HG03571 (cell line): ENCODE results near the gene PRF1.
A peak's percentile ranks its signal among the peaks of the same experiment; 100 is the strongest.

Experiments
- ATAC-seq: cut with Tn5 transposase; IDR thresholded peaks from one replicate; pipeline ENCODE4 v1.9.1; 2021; ENCODE audit not compliant: unreplicated experiment

The PRF1 gene

DNA sequence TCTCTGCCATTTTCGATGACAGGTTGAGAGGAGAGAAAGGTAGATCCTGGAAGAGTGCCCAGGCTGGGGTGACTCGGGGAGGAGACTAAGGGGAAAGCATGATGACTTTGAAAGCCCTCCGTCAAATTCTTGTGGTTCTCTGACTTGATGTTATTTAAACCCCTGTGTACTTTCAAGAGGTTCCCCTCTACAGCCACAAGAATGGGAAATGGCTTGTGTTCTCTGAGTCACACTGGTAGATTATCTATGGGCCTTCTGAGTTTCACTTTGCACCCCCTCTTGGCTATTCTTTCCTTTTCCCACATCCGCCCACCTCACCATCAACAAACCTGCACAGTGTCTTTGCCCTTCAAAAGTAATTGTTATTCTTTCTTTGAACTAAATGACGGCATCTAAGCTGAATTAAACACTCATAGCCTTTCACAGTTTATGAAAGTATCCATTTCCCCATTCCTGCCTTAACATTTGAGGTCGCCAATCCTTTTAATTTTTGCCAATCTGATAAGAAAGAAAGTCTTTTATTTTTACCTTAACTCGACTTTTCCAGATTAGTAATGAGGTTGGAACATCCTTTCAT is 24.1 kb downstream of the PRF1 start:
- ATAC-seq: peak; percentile 62

DNA sequence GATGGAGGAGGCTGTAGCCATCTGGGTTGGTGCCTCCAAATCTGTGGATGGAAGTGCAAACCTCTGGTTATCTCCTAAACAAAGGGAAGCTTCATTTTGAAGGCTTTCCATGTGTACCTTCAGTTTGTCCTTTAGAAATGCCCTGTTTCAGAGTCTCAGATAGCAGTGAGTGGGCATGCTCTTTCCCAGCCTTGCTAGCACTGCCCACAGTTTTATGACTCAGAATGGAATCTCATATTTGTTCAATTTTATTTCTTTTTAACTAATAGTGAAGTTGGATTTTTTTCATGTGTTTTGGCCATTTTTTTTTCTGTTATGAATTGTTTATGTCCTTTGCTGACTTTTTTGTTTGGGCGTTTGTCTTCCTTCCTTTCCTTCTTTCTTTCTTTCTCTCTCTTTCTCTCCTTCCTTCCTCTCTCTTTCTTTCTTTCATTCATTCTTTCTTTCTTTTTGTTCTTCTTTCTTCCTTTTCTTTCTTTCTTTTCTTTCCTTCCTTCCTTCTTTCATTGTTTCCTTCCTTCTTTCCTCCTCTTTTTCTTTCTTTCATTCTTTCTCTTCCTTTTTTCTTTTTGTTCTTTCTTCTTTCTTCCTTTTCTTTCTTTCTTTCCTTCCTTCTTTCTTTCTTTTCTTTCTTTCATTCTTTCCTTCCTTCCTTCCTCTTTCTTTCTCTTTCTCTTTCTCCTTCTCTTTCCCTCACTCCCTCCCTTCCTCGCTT is 25.6 kb downstream of the PRF1 start:
- ATAC-seq: peak; percentile 9

DNA sequence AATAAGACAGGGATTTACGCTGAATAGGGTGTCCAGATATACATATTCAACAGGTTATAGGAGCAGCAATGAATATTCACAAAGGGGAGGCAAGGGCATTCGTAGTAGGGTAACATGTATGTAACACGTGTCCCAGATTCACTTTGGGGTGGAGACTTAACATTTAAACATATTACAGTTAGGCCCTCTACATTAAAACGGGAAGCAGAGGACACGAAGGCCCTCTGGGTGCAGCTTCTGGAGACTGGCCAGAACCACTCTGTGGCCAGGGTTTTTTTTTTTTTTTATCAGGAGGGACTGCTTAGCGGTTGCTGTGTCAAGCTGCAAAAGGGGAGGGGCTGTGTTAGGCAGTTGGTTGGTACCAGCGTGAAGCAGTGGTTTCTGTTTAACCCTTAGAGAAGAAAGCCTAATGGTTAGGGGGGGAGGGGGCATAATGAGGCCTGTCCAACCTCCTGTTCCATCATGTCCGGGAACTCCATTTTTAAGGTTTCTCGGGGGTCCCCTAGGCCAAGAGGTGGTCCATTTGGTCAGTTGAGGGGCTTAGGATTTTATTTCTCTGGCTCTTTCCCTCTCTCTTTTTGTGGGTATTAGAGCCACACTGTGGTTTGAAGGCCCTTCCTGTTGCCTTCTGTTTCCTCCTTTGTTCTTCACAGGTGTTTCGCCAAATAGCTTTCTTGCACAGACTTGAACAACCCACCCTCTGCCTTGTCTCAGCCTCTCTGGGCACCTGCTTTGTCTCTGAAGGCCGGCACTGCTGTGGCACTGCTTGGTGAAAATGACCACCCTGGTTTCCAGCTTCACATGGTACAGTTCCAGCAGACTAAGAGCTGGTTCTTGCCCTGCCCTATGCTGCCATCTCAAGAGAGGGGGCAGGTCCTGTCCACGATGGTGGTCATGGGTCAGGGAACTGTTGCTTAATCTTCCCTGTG is 26.4 kb downstream of the PRF1 start:
- ATAC-seq: peak; percentile 44

DNA sequence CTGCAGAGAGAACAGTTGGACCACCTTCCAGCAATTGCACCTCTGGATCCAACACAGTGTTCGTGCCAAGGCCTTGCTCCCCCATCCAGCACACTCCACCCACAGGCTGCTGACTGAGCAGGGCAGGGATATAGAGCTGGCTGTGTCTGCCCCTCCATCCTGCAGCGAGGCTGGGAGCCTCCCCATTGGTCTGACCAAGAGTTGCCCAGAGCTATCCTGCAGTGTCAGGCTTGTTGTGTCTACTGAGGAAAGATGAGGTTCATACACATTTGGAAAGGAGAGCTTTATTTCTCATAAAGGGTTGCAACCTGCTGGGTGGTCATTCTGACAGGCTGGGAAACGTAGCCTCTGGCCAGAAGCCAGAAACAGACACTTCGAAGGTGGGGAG is 27.1 kb downstream of the PRF1 start:
- ATAC-seq: no peak

DNA sequence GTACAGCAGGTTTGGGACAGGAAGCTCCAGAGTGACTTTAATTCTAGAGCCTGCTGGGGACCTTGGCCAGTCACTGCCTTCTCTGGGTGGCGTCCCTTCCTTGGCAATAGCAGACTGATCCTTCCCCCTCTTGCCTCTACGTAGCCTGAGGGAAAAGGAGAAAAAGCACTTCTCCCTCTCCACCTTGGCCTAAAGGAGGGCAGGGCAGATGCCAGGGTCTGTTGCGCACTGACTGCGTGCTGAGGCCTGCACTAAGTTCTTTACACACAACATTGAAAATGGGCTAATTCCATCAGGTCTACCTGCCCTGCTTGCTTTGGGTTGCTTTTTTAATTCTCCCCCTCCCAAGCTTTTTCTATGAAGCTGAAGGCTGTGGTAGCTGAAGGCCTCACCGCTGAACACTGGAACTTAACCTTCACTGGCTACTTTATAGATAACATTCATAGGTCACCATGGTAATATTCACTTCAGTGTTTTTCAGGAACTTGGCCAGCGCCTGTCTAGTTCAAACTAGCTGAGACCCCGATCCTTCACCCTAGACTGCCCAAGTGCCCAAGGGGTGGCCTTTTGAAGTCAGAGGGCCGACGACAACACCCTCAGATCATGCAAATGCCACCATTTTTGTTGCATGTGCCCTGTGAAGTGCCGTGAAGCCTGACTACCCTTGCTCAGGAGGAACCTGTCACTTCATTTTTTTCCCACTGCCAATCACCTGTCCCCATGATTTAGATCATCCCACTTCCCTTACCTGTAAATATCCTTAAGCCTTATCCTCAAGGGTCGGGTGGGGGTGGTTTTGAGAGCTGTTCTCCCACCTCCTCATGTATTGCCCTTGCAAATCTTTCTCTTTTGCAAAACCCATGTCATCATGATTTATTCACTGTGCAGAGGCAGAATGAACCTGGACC is 28.7 kb downstream of the PRF1 start:
- ATAC-seq: no peak

DNA sequence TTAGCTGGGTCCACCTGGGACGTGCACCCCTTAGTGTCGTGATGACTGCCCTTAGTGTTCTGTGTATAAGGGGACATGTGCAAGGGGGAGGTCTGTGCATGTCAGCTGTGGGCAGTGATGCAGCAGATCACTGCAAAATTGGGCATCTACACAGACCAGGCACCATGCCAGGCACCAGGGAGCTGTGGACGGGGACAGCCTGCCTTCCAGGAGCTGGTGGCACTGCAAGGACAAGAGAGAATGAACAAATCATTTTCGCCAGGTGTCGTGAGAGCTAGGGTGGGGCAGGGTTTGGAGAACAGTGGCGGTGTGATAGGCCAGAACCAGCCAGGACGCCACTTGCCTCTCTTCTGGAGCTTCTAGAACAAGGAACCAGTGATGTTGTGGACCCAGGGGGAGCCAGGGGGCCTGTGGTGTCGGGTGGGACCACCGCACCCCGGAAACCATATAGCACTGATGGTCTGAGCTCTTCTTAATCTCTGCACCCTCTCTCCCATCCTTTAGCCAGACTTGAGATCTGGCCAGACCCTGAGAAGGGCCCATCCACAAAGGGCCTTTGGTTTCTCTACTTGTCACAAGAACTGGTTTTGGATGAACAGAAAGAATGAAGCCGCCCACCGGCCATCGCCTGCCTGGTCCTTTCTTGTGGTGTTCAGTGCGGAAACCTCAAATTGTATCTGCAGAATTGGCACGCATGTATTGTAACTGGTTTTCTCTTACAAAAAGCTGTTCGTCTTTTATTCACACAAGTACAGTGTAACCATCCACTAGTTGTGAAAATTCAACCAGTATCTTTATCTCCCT is 30.7 kb downstream of the PRF1 start:
- no peak for ATAC-seq

DNA sequence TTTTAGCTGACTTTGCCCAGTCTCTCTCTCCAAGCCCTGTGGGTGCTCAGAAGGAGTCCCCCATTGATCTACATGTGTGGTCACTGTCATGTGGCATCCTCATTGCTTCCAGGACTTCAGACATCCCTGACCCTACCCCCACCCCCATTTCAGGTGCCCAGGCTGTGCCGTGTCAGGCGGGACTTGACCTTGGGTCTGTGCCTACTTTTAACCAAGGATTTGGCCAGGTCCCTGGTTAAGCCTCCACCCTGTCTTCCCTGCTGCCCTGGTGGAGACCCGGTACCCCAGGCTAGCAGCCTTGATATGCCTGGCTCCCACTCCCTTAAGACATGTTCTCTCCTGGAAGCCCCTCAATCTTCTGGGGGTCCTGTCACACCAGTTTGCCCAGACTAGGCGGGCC is 31.3 kb downstream of the PRF1 start:
- no peak for ATAC-seq

DNA sequence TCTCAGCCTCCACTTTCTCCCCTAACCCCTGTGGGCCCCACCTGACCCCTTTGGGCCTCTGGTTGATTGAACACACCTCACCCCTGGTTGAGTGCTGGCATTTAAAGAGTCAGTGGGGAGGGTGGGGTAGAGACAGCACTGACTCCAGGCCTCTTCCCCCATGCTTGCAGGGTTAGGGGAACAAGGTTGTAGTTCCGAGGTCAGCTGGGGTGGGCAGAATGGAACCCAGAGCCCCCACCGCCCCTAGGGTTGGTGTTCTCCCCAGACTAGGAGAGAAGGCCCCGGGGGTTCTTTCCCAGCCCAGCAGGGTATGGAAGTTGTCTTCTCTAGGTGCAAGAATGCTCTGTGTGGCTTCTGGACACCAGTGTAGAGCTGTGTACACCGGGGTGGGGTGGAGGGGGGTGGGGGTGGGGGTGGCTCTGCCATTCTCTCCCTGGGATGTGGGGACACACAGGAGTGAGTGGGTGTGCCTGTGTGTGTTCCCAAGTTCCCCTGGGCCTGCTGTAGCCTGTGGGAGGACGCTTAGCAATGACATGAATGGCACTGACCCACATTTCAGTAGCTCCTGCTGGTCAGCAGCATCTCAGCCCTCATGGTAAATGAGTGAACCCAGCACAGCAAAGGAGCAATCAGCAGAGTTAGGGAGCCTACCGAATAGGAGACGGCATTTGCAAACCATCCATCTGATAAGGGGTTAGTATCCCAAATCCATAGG is 33.6 kb downstream of the PRF1 start:
- no peak for ATAC-seq

DNA sequence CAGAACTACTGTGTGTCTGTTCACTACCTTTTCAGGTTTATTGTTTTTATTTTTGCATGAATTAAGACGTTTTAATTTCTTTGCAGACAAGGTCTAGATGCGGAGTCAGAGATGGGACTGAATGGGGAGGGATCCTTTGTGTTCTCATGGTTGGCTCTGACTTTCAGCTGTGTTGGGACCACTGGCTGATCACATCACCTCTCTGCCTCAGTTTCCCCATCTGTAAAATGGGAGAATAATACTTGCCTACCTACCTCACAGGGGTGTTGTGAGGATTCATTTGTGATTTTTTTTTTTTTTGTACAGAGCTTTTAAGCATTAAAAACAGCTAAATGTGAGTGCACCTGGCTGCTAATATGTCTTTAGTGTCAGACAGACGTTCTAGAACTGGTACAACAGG is 34.4 kb downstream of the PRF1 start:
- ATAC-seq: no peak

DNA sequence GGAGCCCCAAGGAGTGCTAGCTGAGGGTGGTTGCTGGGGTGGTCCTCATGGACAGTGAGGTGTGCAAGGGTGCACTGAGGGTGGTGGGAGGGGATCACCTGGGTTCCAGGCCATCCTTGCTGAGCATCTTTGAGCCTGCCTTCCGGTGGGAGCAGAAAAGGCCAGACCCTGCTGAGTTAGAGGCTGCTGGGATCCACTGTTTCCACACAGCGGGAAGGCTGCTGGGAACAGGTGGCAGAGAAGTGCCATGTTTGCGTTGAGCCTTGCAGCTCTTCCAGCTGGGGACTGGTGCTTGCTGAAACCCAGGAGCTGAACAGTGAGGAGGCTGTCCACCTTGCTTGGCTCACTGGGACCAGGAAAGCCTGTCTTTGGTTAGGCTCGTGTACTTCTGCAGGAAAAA is 34.9 kb downstream of the PRF1 start:
- ATAC-seq: no peak

DNA sequence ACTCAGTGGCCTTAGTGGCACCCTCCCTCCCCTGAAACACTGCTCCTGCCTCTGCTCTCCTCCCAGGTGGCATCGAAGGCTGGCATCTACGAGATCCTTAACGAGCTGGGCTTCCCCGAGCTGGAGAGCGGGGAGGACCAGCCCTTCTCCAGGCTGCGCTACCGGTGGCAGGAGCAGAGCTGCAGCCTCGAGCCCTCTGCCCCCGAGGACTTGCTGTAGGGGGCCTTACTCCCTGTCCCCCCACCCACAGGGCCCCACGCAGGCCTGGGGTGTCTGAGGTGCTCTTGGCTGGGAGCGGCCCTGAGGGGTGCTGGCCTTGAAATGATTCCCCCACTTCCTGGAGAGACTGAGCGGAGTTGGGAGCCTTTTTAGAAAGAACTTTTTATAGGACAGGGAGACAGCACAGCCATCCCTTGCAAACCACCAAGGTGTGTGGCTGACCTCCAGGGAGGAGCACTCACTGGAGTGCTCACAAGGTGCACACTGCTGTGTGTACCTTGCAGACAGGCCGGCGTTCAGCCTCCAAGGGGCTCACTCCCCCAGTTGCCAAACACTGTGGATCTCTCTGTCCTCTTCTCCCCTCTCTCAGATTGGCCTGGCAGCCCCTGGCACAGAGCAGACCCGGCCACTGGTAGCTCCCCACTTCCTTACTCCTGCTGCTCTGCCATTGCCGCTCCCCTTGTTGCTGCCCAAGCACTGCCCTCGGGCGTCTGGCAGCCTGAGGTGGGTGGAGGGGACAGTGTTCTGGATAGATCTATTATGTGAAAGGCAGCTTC is 35.8 kb downstream of the PRF1 start:
- ATAC-seq: no peak

DNA sequence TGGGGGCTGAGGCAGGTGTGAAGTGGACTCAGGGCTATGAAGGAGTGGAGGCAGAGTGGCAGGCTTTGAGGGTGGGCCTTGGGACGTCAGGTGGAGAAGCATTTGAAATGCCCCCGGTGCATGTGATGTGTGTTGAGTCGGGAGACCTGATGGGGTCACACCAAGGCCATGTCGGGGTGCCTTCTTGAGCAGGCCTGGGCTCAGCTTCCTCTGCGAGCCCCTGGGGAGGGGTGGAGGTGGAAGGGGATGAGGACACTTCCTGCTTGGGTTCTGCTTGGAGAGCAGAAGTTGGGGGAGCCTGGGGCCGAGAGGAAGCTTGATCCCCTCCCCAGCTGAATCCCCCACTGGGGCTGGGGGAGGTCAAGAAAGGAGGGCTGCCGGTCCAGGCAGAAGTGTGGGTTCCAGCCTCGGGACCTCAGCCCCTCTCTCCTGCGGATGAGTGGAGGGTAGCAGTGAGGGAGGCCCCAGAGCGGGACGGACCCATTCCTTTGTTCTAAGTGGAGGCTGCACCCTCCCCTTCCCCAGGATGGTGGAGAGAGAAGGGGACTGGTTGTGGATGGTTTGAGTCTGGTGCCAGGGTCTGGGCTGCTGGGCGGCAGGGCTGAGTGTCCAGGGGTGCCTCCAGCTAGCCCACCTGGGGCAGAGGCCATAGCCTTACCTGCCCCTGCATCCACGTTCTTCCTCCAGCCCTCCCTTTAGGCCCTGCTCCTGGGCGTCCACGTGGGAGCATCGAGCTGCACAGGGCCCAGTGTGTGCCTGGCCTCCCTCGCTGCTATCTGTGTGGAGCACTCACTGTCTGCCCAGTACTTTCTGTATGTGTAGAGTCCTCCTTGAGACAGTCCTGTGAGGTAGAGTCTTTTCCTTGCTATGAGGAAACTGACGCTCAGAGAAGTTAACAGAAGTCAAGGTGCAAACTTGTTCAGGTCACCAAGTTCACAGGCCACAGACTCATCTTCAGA is 36.7 kb downstream of the PRF1 start:
- no peak for ATAC-seq

DNA sequence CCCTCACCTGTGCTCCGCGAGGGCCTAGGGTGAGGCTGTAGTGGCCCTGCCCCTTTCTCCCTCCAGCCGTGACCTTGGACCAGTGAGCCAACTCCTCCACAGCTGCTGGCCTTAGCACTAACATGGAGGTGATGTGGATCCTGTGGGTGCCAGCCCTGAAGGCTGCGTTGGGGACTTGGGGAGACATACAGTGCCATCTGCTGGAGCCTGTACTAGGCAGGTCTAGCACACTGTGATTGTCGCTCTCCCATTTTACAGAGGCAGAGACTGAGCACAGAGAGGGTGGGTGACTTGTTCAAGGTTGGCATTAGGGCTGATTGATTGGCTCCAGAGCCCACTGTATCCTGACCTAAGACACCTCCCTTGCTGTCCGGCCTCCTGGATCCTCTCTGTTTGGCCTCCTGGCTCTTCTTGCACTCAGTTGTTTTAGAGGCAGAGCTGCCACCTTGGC is 37.6 kb downstream of the PRF1 start:
- ATAC-seq: no peak

DNA sequence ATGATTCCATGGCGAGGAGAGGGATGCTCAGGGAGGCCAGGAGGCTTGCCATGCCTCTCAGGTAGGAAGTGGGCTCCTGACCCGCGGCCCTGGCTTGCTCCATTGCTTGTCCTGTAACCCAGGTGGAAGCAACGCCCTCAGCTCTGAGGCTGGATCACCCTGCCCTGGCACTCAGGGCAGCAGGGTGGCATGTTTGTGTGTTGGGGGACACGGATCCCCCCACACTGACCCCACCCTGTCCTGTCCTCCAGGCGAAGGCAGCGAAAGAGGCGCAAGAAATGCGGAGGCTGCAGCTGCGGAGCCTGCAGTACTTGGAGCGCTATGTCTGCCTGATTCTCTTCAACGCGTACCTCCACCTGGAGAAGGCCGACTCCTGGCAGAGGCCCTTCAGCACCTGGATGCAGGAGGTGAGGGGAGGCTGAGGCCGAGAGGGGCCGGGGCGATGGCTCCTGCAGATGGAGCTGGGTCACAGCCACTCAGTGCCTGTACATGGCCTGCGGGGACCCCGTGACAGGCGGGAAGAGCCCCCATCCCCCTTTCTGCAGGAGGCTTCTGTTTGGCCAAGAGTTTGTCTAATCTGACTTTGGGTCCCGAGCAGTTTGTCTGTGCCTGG is 38.3 kb downstream of the PRF1 start:
- no peak for ATAC-seq

DNA sequence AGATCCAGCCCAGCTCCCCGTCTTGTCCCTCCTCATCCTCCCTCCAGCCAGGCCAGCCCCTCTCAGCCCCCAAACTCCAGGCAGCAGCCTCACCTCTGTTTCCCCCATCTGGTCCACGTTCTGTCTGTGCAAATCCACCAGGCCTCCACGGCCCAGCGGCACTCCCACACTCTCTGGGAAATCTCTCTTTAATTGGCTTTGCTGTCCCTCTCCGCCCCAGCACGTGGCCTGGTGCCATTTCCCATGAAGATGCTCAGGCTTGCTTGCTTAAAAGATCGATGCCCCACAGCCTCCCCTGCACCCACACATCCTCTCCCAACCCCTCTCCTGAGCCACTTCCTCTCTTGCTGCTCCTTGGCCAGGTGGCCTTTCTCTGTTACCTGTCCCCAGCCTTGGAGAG is 39.3 kb downstream of the PRF1 start:
- no peak for ATAC-seq

DNA sequence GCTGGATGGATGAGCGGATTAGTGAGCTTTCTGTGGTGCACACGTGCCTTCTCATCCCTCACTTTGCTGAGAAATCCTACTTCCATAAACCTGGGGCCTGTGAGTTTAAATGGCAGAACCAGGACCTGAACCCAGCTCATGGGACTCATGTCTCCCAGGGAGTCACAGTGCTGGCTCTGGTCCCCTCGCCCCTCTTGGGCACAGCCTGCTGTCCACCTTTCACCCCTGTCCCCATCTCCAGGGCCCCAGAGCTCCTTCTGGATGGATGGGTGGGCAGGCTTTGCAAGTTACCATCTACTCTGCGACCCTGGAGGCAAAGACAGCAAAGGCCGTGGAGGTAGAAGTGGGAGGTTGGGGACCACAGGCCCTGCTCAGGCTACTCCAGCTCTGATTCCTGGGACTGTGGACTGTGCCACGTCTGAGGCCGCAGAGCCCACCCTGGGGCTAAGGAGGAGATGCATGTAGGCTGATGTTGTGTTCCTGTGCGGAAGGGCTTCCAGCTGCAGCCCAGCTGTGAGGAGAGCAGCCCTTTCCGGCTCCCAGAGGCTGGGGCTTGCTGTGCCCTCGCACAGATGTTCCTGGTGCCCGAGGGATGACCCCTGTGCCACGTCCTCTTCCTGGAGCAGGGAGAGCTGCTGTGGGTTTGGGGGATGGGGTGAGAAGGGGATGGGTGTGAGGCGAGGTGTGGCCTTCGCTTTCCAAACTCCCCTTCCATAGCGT is 40.3 kb downstream of the PRF1 start:
- no peak for ATAC-seq
